ENCODE measurements around the gene WDR91.

GRCh38 chr7:135151533-135151932 lies 59.8 kb downstream of the WDR91 start:
- TF ChIP-seq EP300 (IDR thresholded peaks at IDR 0.05) (no peak), CTCF (IDR thresholded peaks at IDR 0.05) (no peak)

All from upper lobe of left lung (tissue), 4 donors.